ENCODE measurements around the gene PTX3.
A peak's percentile ranks its signal among the peaks of the same experiment; 100 is the strongest.

Gene PTX3

GRCh38 chr3:157427901-157428300 lies 8.7 kb upstream of the PTX3 start:
- DNase-seq: no peak

GRCh38 chr3:157428853-157429252 lies 7.8 kb upstream of the PTX3 start:
- DNase-seq: no peak

GRCh38 chr3:157429708-157430107 lies 6.9 kb upstream of the PTX3 start:
- DNase-seq: no peak

- DNase-seq: no peak
Measured at GRCh38 chr3:157438194-157438730, 1.6 kb downstream of the PTX3 start.

GRCh38 chr3:157441102-157441624 lies 4.5 kb downstream of the PTX3 start:
- no peak for DNase-seq

- DNase-seq: no peak
Measured at GRCh38 chr3:157442729-157443128, 6.1 kb downstream of the PTX3 start.

DNA sequence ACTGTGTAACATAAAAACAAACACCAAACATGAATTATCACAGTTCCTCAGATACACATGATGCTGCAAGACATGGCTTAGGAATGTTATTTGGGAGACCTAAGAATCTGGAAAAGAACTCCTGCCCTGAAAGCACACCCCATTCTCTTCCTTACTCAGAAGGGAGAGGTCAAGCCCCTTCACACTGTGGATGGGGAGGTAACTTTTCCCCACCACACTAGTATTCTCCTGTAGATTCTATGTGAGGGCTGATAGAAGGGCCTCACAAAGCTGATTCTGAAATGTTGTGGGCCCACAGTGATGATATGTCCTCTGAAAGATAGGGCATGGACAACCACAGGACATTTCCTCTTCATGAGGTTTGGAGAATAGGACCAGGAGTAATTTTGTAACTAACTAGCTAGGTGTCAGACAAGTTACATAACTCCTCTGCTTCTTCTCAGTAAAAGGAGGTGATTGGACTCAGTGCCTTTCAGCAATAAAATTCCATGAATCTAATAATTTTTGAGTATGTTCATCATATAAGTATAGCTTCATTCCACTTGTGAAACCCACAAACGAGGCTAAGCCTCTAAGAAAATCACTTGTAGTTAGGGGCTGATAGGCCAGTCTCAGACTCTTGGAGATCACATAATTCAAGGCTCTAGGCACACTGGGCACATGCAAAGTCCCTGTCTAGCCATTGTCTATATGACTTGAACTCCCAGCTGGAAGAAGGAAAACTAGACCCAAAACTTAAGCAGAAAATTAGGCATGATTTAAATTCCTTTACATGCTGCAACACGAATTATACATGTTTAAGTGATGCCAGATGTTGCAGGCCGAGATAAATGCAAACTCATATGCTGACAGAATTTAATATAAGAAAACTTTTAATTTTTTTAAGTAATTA lies 7.5 kb downstream of the PTX3 start:
- no peak for DNase-seq

DNA sequence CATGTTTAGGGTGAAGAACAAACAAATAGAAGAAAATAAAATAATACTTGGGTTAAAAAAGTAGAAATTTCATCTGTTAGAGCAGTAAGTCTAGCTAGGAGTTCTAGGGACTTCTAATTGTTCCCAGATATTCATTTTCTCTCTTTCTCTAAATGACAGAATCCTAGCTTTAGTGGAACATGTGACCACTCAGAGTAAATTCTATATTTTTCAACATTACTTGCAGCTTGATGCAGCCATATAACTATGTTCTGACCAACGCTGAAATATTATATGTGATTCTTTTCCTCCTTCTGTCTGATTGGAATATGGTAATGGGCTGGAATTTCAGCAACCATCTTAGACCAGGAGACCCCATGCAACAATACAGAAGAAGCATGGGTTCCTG lies 8.1 kb downstream of the PTX3 start:
- no peak for DNase-seq

- no peak for DNase-seq
Measured at GRCh38 chr3:157445857-157446256, 9.2 kb downstream of the PTX3 start.

GRCh38 chr3:157447026-157447694 lies 10.5 kb downstream of the PTX3 start:
- no peak for DNase-seq

DNA sequence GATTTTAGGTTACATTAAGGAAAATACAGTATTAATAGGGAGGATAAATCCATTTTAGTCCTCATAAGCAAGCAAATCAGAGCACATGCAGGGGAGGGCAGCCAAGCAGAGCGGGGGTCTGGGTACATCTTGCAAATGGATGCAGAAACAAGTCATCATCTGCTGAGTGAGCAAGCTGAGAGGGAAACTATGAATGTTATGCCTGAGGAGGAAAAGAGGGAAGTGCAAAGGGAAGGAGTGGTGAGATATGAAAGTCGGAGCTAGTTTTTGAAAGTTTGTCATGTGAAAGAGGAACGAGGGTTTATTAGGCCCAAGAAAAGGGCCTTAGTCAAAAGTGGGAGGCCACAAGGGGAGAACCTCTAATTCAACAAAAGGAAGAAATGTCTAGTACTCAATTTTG lies 15.4 kb downstream of the PTX3 start:
- no peak for DNase-seq

DNA sequence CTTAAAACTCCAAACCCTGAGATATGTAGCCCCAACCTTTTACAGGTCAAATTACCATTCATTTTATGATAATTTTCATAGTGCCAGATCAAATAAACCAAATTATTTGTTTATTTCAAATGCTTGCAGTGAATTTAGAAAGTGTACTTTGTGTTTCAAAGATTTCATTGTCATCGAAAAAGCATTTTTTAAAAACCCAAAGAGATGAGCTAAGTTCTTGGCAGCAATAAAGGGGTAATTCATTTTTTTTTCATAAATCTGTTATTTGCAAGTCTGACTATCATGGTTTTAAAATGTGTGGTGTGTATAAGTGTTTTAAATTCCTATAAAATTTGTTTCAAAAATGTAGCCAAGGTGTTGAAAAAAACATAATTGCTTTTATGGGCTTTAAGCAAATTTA lies 17.2 kb downstream of the PTX3 start:
- DNase-seq: no peak

- no peak for DNase-seq
Measured at GRCh38 chr3:157459706-157460105, 23.1 kb downstream of the PTX3 start.

DNA sequence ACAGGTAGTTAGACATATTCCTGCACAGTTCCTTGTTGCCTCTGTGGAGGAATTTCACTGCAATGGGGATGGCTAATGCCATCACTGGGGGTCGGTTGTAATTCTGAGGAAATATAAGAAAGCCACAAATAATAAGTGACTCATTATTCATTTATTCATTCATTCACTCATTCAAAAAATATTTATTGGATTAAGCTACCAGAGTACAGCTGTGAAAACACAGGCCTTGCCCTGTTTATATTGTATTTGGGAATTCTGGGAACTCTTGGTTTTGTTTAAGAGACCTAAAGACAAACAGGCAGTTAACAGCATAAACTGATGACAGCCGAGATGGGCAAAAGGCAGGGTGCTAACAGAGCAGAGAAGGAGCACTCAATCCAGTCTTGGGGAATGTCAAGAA lies 23.6 kb downstream of the PTX3 start:
- no peak for DNase-seq

GRCh38 chr3:157463816-157464215 lies 27.2 kb downstream of the PTX3 start:
- no peak for DNase-seq

DNA sequence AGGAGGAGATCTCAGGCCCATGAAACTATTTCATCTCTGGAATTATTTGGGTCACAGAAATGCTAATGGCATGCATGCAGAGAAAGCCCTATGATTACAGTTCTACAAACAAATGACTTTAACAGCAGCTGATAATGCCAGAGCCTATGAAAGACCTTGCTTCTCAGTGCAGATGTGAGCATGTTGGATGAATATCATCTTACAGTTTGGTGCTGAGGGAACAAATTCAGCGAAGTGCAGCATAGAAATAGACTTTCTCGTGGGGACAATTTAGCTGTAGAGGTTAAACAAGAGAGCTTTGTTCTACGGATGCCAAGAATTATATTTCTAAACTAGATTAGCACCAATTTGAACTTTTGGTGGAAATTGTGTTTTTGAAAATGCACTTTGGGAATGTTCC lies 27.7 kb downstream of the PTX3 start:
- no peak for DNase-seq

- no peak for DNase-seq
Measured at GRCh38 chr3:157465741-157466140, 29.1 kb downstream of the PTX3 start.

- no peak for DNase-seq
Measured at GRCh38 chr3:157467200-157467599, 30.6 kb downstream of the PTX3 start.

- no peak for DNase-seq
Measured at GRCh38 chr3:157469561-157470294, 33.1 kb downstream of the PTX3 start.

DNA sequence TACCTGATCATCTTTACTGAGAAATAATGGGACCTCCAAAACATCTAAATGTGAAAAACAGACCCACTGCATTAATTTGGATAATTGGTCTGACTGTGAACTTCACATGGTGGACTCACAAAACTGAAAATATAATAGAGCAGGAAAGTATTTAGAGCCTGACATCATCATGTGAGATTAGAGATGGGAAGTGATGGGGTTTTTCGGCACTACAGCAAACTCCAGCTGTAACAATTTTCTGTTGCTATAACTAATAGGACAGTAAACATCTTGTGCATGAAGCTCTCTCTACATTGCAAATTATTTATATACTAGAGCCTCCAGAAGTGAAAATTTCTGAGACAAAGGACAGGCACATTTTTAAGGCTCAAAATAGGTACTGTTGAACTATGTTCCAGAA lies 34.4 kb downstream of the PTX3 start:
- no peak for DNase-seq

- DNase-seq: no peak
Measured at GRCh38 chr3:157472648-157473047, 36.0 kb downstream of the PTX3 start.

- DNase-seq: peak; percentile 47
Measured at GRCh38 chr3:157475921-157476414, 39.3 kb downstream of the PTX3 start.

- no peak for DNase-seq
Measured at GRCh38 chr3:157477441-157477840, 40.8 kb downstream of the PTX3 start.

All from T1000 (cell line).